GM19372 (cell line): ENCODE data around the gene AHNAK.
"Not testable (repeated sequence)": the region's sequence is repeated elsewhere in the genome, so short reads cannot be mapped to it uniquely, and the experiment has no call there.

Experiments used
- ATAC-seq: cut with Tn5 transposase; IDR thresholded peaks from one replicate; pipeline ENCODE4 v1.9.1; 2021; ENCODE audit warnings: mild to moderate bottlenecking, low read depth, moderate library complexity; ENCODE audit not compliant: unreplicated experiment

Gene AHNAK

DNA sequence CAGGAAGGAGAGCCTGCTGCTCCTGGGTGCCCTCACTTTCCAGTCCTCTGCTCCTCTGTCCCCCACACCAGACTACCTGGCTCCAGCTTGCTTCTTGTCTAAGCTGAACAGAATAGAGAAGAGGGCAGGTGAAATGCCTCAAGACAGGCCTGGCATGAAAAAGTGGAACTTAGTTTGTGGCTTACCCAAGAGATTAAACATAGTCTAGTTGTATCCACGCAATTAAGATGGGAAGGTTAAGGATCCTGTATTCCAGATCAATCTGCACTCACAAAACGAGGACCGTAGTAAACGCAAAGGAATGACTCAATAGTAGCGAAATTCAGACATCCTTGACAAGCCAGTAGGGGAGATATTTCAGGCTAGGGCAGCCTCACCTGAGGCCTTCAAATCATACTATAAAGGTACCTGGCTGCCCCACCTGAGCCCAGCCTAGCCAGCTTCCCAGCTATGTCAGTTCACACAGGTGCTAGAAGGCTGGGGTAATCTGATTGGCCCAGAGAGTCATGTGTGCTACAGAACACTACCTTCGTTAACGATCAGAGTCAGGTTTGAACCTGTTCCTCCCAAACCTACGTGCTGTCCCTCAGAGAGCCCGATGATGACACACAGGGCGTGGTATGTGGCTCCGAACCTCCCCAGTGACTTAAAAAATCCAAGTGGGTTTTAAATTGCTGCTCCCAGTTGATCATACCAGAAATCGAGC lies 46.5 kb downstream of the AHNAK start:
- ATAC-seq: no peak

DNA sequence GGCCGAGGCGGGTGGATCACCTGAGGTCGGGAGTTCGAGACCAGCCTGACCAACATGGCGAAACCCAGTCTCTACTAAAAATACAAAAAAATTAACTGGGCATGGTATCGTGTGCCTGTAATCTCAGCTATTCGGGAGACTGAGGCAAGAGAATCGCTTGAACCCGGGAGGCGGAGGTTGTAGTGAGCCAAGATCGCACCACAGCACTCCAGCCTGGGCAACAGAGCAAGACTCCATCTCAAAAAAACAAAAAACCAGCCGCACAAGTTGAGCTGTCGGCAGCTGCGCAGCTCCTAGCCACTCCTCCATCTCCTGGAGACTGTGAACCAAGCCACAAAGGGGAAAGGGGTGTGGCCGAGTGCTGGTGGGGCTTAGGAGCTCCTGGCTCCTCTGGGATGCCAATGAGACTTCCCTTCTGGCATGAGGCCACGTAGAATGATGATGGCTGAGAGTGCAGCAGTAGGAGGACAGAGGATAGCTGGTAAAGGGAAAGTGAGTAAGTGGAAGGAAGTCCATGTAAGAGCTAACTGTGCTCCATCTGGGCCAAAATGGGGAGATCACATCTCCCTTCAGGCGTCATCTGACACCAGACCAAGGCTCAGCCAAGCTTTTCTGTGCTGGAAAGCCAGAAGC lies 47.2 kb downstream of the AHNAK start:
- not testable (repeated sequence) for ATAC-seq

DNA sequence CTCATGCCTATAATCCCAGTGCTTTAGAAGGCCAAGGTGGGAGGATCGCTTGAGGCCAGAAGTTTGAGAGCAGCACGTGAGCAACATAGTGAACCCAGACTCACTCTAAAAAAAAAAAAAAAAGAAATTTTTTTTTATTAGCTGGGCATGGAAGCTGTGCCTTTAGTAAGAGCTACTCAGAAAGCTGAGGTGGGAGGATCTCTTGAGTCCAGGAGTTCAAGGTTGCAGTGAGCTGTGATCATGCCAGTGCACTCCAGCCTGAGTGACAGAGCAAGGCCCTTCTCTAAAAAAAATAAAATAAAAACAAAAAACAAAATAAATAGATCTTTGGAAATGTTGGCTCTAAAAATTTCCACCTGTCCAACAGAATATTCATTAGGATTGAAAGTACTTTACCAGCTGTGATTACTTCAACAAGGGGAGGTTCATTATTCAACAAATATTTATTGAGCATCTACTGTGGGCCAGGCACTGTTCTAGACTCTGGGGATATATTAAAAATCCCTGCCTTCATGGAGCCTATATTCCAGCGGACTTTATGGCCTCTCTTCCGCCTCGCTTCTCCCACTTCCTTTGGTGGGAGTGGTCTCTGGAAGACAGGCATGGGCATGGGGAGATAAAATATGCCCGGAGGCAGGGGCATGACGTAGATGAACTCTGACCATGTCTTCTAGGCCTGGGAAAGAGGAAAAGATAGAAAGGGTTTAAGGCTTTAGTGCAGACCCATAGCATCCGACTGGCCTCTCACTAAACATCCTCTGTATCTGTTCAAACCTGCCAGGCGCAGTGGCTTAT lies 47.9 kb downstream of the AHNAK start:
- ATAC-seq: no peak

DNA sequence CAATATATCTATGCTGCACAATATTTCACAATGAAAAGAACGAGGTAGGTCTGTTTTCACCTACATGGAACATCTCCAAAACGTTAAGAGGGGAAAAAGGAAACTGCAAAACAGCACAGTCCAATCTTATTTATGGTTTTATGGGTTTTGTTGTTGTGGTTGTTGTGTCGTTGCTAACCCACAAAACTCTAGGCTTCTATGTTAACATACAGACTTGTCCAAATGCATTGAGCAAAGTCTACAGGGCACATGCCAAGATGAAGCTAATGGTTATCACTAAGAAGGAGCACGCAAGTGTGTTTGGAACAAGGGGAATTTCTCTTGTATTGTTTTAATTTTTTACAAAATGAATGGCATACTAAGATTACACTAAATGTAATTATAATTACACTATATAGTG lies 48.6 kb downstream of the AHNAK start:
- ATAC-seq: no peak

DNA sequence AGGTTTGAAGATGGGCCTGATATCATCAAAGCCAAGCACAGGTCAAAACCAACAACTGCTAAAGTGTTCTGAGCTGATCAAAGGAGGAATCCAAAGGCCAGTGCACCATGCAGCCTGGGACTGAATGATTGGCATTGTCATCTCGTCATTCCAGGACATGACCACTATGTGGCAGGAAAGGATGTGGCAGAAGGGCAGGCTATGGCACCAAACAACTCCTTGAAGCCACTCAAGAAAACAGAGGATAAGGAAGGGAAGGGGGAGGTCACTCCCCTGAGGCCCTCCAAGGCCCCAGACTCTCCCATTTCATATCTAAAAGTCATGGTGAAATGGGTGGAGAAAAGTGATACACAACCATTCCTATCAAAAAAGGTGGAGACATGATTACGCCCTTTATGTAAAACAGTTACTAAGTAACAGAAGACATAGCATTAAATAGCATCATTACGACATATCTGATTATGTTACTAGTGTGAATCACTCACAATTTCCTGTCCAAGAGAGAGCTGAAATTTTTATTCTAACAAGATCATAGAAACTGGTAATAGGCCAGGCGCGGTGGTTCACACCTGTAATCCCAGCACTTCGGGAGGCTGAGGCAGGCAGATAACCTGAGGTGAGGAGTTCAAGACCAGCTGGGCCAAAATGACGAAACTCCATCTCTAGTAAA lies 49.3 kb downstream of the AHNAK start:
- no peak for ATAC-seq

DNA sequence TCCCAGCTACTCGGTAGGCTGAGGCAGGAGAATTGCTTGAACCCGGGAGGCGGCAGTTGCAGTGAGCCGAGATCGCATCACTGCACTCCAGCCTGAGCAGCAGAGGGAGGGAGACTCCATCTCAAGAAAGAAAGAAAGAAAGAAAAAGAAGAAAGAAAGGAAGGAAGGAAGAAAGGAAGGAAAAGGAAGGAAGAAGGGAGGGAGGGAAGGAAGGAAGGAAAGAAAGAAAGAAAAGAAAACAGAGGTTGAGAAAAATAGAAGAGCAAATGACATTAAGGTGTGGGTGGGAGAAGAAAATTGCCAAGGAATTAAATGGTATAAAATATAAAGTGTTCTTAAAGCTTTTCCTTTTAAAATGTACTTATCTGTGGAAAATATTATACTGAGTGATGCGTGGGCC lies 49.9 kb downstream of the AHNAK start:
- ATAC-seq: no peak

DNA sequence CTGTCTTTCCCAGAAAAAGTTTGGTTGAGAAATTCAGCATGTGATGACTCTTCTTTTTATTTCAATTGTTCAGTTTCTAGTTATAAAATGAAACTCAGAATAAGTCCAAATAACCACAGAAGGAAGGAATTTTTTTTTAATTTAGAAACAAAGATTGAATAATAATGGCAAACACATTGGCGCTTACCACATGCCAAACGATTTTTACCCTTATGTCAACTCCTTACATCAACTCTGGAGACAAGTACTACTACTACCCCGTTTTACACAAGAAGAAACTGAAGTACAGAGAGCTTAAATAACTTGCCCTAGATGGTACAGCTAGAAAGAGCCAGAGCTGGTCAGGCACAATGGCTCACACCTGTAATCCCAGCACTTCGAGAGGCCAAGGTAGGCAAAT lies 52.4 kb downstream of the AHNAK start:
- no peak for ATAC-seq

DNA sequence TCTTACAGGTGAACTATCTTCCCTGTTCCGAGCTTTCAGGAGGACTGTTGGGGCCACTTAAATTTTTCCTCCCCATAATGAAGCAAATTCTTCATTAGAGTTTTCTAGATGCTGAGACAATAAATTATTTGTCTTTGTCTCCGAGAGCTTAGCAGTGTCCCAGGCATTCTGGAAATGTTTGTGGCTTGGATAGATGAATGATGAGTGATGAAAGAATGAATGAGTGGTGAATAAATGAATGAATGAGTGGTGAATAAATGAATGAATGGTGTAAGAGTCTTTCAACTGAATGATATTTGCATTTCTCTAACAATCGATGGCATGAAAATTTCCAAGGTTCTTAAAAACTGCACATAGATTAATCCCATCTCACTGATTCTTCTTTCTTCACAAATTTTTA lies 52.8 kb downstream of the AHNAK start:
- no peak for ATAC-seq

DNA sequence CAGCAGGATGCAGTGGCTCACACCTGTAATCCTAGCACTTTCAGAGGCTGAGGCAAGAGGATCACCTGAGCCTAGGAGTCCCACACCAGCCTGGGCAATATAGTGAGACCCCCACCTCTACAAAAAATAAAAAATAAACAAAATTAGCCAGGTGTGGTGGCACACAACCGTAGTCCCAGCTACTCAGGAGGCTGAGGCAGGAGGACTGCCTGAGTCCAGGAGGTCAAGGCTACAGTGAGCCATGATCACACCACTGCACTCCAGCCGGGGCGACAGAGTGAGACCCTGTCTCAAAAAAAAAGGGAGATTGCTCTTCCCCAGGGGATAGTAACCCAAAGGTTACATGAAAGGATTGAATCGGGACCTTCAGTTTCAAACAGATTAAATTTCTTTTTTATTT lies 54.0 kb downstream of the AHNAK start:
- ATAC-seq: no peak

DNA sequence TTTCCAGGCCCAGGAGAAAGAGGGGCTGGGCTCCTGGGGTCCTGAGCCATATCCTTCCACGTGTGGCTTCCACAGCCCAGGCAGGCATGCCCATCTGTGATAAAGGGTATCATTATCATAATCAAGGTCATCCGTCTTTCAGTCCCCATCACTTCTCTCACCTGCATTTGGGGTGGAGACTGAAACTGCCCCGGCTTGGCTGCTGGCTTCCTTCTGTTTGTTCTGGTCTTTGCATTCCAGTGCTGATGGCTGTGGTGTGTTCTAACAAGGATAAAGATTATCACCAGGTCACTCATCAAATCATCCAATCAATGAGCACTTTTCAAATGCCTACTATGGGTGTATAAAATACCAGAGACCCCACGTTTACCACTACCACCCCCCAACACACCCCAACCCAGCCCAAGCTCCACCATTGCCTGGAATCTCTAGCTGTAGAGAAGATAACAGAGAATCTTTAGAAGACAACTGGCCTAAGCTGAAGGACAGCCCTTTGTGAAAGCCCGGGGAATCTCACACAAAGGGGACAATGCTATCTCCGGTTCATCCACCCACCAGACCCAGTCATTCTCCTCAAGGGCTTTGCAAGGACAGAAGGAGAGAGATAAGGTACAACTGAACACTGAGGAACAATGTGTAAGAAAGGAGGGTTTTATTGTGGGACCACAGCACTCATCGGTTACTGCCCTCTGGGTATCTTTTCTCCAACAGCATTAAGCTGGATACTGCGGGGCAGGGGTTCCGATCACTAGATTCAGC lies 54.9 kb downstream of the AHNAK start:
- no peak for ATAC-seq

DNA sequence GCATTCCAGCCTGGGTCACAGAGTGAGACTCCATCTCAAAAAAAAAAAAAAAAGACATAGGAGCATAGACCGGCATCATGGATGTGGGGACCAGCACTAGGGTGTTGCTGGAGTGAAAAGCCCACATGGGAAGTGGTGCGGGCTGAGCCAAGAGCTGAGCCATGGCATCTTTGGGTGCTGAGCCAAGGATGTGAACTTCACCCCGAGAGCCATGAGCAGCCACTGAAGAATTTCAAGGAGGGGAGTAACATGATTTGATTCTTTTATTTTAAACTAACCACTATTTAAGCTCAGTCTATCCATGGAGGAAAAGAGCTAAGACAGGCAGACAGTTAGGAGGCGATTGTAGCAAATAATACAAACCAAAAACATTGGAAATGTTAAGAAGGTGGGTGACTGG lies 57.4 kb downstream of the AHNAK start:
- ATAC-seq: no peak

DNA sequence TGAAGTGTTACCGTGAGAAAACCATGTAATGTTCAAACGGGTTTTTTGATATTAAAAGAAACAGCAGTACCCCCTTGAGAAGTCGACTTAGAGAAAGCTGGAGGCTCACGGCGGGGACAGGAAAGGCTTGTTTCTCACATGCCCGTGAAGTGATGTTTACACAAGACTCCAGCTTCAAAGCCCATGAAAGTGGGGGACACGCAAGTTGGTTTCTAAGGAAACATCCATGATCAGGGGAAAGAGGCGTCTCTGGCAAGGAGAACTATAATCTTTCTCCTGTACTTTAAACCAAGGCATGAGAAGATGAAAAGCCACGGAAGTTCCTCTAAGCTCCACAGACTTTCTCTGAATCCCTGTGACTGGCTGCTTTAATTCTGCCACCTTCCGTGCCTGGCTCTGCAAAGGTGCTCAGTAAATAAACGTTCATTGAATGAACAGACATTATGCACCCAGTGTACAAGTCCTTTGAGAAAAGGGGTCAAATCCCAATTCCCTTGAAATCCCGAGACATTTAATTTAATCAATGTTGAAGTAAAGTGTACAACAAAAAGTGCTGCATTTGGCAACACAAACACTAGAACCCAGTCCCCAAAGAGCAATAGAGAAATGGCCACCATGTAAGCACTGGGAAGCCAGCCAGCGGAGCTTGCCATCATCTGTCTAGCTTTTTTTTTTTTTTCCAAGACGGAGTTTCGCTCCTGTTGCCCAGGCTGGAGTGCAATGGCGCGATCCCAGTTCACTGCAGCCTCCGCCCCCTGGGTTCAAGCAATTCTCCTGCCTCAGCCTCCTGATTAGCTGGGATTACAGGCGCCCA lies 58.7 kb downstream of the AHNAK start:
- ATAC-seq: no peak

DNA sequence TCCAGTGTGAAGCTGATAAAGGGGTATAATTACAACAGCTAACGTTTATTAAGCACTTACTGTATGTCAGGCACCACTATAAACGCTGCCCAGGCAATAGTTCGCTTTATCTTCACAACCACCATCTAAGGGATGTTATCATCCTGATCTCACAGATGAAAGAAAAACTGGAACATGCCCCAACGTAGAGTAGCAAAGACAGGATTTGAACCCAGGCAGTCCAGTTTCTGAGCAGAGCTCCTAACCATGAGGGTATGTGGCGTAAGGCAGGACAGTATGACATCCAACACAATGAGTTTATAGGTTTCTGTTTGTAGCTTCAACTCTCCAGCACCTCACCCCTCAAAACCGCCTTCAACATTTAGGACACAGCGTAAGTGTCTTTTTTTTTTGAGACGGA lies 59.5 kb downstream of the AHNAK start:
- no peak for ATAC-seq

DNA sequence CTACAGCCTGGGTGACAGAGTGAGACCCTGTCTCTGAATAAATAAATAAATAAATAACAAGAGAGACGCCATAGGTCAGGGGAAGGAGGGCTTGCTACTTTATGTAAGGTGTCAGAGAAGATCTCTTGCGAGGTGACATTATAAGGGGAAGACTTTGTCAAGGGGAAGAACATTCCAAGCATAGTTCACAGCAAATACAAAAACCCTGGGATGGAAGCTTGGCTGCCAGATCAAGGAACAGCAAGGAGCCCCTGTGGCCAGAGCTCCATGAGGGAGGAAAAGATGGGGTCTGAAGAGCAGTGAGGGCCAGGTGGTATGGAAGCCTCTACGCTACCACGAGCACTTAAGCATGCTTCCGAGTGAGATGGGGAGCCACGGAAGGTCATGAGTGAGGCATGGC lies 62.3 kb downstream of the AHNAK start:
- ATAC-seq: no peak

DNA sequence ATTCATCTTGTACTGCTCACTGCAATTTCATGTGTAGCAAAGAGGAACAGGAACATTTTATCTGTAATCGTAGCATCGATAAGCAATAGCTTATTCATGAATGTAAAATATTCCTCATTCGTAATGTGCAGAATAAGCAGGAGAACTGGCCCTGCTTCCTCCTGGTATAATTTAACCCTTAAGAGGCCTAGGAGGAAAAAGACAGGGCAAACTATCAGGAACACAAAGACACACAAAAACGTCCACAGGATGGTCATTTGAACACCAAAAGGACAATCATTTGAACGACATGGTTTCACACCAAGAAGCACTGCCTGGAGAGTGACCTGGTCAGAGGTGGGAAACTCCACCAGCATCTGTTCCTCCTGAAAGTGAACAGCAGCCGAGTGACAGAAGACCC lies 63.9 kb downstream of the AHNAK start:
- no peak for ATAC-seq

DNA sequence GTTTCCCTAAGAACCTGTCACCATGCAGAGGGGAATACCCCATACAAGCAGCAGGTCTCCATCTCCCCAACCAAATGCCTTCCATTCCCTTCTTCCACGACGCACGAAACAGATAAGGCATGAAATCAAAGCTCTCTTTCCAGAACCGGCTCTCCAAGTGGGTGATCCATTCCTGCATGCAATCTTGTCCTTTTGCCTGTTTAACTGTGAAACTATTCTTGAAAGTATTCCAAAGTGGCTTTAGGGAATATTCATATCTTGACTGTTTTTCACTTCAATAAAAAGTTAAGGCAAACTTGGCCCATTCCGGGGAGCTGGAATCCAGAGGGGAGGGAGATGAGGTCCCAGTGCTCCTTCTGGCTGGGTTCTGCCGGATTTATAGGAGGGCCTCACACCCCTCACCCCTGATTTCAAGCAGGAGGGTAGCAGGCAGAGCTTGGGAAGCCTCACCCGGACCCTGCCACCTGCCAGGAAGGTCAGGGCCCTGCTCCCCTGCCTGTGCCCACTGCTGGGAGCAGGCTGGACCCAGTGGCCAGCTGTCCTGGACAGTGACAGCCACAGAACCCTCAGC lies 66.9 kb downstream of the AHNAK start:
- no peak for ATAC-seq

DNA sequence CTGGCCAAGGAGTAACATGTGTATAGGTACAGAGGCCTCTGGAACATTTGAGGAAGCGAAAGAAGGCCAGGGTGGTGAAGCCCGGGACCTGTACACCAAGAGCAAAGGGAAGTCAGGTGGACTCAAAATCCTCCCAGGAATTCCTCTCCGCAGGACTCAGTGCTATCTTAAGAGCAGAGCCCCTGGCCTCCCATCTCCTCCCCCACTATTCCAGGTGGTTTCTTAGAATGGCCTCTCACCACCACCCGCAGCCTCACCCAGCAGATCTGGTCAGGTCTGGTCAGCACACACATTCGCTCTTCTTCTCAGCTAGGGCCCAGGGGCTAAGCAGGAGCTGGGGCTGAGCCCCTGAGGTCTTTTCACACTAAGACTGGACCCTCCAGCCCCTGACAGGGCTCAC lies 68.7 kb downstream of the AHNAK start:
- no peak for ATAC-seq

DNA sequence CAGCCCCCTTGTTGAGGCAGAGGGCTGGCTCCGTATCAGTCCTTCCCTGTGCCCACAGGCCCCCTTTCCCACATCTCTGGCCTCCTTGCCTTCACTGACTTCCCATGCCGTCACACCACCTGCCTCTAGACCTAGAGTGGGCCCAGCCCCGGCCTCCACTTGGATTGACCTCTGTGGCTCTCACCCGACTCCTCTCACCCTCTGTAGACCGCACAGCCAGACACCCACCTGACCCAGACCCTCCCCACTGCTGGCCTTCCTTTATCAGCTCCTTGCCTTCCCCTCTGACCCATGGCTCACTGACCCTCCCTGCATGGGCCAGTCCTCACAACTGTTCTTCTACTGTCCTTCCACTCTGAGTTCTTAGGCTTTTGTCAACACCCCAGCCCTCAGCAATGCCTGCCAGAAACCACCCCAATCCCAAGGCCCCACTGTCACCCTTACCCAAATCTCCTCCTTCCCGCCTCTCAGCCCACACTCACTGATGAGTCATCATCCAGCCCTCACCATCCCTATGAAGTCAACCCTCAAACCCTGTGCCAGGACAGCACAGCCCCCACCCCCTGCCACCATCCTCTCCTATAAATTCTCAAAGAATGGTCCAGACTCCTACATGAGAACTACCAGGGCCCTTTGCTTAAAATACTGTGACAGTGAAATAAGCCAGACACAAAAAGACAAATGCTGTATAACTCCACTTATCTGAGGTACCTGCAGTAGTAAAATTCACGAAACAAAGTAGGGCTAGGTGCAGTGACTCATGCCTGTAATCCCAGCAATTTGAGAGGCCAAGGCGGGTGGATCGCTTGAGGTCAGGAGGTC lies 74.3 kb downstream of the AHNAK start:
- no peak for ATAC-seq
